ENCODE results near the gene ESRRB.

- TF ChIP-seq EZH2phosphoT487 (IDR thresholded peaks at IDR 0.05; ENCODE audit: low read depth, severe bottlenecking, unreplicated experiment) (no peak), CTCF (IDR thresholded peaks at IDR 0.05; ENCODE audit: poor library complexity) (peak; percentile 6), EZH2 (IDR thresholded peaks at IDR 0.05; ENCODE audit: borderline replicate concordance) (no peak)
Observed at GRCh38 chr14:76473481-76474263, 97.7 kb downstream of the ESRRB start.
